GM18907 (cell line): ENCODE data around the gene MRC1.

ENCODE experiments used
- ATAC-seq: cut with Tn5 transposase; IDR thresholded peaks from one replicate; pipeline ENCODE4 v1.9.1; 2021; ENCODE audit warnings: mild to moderate bottlenecking, moderate library complexity; ENCODE audit not compliant: unreplicated experiment

The MRC1 gene

GRCh38 chr10:17795083-17795482 lies 14.1 kb upstream of the MRC1 start:
- no peak for ATAC-seq

GRCh38 chr10:17795813-17796594 lies 13.1 kb upstream of the MRC1 start:
- no peak for ATAC-seq

GRCh38 chr10:17801507-17801906 lies 7.6 kb upstream of the MRC1 start:
- no peak for ATAC-seq

GRCh38 chr10:17802350-17802749 lies 6.8 kb upstream of the MRC1 start:
- no peak for ATAC-seq

GRCh38 chr10:17802976-17803375 lies 6.2 kb upstream of the MRC1 start:
- ATAC-seq, result no peak

GRCh38 chr10:17805330-17805729 lies 3.8 kb upstream of the MRC1 start:
- ATAC-seq, result peak; percentile 20

- peak; percentile 93 for ATAC-seq
Observed at GRCh38 chr10:17805921-17806577, 3.1 kb upstream of the MRC1 start.

GRCh38 chr10:17811146-17811865 lies 2.2 kb downstream of the MRC1 start:
- no peak for ATAC-seq

GRCh38 chr10:17814973-17815372 lies 5.8 kb downstream of the MRC1 start:
- ATAC-seq, result no peak

GRCh38 chr10:17816199-17816598 lies 7.1 kb downstream of the MRC1 start:
- ATAC-seq, result no peak

GRCh38 chr10:17817316-17817715 lies 8.2 kb downstream of the MRC1 start:
- no peak for ATAC-seq

GRCh38 chr10:17817790-17818189 lies 8.6 kb downstream of the MRC1 start:
- no peak for ATAC-seq

GRCh38 chr10:17819836-17820235 lies 10.7 kb downstream of the MRC1 start:
- no peak for ATAC-seq

GRCh38 chr10:17820943-17821342 lies 11.8 kb downstream of the MRC1 start:
- no peak for ATAC-seq

GRCh38 chr10:17821893-17822292 lies 12.7 kb downstream of the MRC1 start:
- ATAC-seq, result no peak

- ATAC-seq, result no peak
Observed at GRCh38 chr10:17831341-17831740, 22.2 kb downstream of the MRC1 start.

GRCh38 chr10:17831896-17832295 lies 22.7 kb downstream of the MRC1 start:
- ATAC-seq, result no peak

GRCh38 chr10:17833656-17834055 lies 24.5 kb downstream of the MRC1 start:
- no peak for ATAC-seq

- ATAC-seq, result no peak
Observed at GRCh38 chr10:17835688-17836087, 26.5 kb downstream of the MRC1 start.

- ATAC-seq, result no peak
Observed at GRCh38 chr10:17836942-17837341, 27.8 kb downstream of the MRC1 start.

- no peak for ATAC-seq
Observed at GRCh38 chr10:17838080-17838648, 29.0 kb downstream of the MRC1 start.

- ATAC-seq, result no peak
Observed at GRCh38 chr10:17841050-17841449, 31.9 kb downstream of the MRC1 start.
